OCI-LY7 (cell line): Measurements from ENCODE around the gene PRELID3B. TPM values are rescaled to one million over a fixed set of nuclear protein-coding genes. Genes with fewer than 3 reads are reported as not detected.

Experiments
- BruUV-seq: library from RNA; stranded (reverse); fragments of 400-500 nt; replicated peaks from 2 replicates; lab custom pipeline; 2021; lab: Mats Ljungman, UMichigan
- CTCF ChIA-PET: fragments of 300-600 bp; sonication (Branson Sonifier 250); formaldehyde crosslinking; loops from one replicate; lab custom pipeline; 2022; ENCODE audit warnings: antibody characterized with exemption; ENCODE audit not compliant: unreplicated experiment; lab: Charles Lee
- POLR2A ChIA-PET: fragments of 300-600 bp; sonication (Branson Sonifier 250); formaldehyde crosslinking; loops from one replicate; lab custom pipeline; 2022; ENCODE audit warnings: antibody characterized with exemption; lab: Charles Lee
- DNase-seq: peaks from one replicate; pipeline ENCODE4 v3.0.0-alpha.2; 2015; ENCODE audit warnings: low spot score
- H2AFZ ChIP-seq: fragments of 200-600 bp; sonication (generic), shearing (Covaris generic); 2 replicates; pipeline ENCODE4 v1.6.1; 2014; ENCODE audit warnings: mild to moderate bottlenecking, antibody characterized with exemption, low read length, moderate library complexity
- H3K27ac ChIP-seq: fragments of 200-600 bp; sonication (generic); 2 replicates; pipeline ENCODE4 v1.5.1; 2014; ENCODE audit warnings: mixed run types, low read depth, mild to moderate bottlenecking, moderate library complexity, low read length, inconsistent platforms; ENCODE audit not compliant: poor library complexity, severe bottlenecking
- H3K36me3 ChIP-seq: fragments of 200-600 bp; sonication (generic); 2 replicates; pipeline ENCODE4 v1.6.1; 2014; ENCODE audit warnings: mild to moderate bottlenecking, antibody characterized with exemption, low read length, moderate library complexity, mixed read lengths; ENCODE audit not compliant: insufficient read depth
- H3K4me1 ChIP-seq: fragments of 200-600 bp; sonication (generic); 2 replicates; pipeline ENCODE4 v1.5.1; 2014; ENCODE audit warnings: mild to moderate bottlenecking, low read length; ENCODE audit not compliant: insufficient read depth, poor library complexity, severe bottlenecking
- H3K4me2 ChIP-seq: fragments of 200-600 bp; sonication (generic); 2 replicates; pipeline ENCODE4 v1.6.1; 2014; ENCODE audit warnings: mild to moderate bottlenecking, low read length
- H3K4me3 ChIP-seq: fragments of 200-600 bp; sonication (generic); 2 replicates; pipeline ENCODE4 v1.5.1; 2014; ENCODE audit warnings: mild to moderate bottlenecking, low read depth, low read length; ENCODE audit not compliant: poor library complexity, severe bottlenecking
- H3K79me2 ChIP-seq: fragments of 200-600 bp; sonication (generic); 2 replicates; pipeline ENCODE4 v1.6.1; 2016; ENCODE audit warnings: low read depth, mild to moderate bottlenecking, low read length, moderate library complexity, mixed read lengths; ENCODE audit not compliant: insufficient read depth
- H3K9me2 ChIP-seq: fragments of 200-600 bp; sonication (generic); 2 replicates; pipeline ENCODE4 v1.6.1; 2016; ENCODE audit warnings: mild to moderate bottlenecking, low read length, mixed read lengths; ENCODE audit not compliant: insufficient read depth
- H3K9me3 ChIP-seq: fragments of 200-600 bp; sonication (generic); 2 replicates; pipeline ENCODE4 v1.6.1; 2014; ENCODE audit warnings: mild to moderate bottlenecking, mixed run types, low read length, mixed read lengths
- H4K20me1 ChIP-seq: fragments of 200-600 bp; sonication (generic); 2 replicates; pipeline ENCODE4 v1.6.1; 2014; ENCODE audit warnings: mild to moderate bottlenecking, antibody characterized with exemption, low read length, moderate library complexity, mixed read lengths; ENCODE audit not compliant: insufficient read depth
- CTCF ChIP-seq: fragments of 200-600 bp; sonication (generic); conservative IDR thresholded peaks from 2 replicates; pipeline ENCODE4 v1.5.1; 2014; ENCODE audit warnings: mild to moderate bottlenecking, antibody characterized with exemption, low read length, moderate library complexity, mixed read lengths
- EZH2phosphoT487 ChIP-seq: fragments of 200-600 bp; sonication (generic); IDR thresholded peaks from 2 replicates; pipeline ENCODE4 v1.6.1; 2018; ENCODE audit warnings: low read depth, borderline replicate concordance, mild to moderate bottlenecking, mixed run types, antibody characterized with exemption, low read length, moderate library complexity, mixed read lengths
- intact Hi-C: fragments of 100-400 bp; cut with micrococcal nuclease; formaldehyde crosslinking; loops from one replicate; pipeline ENCODE4 v1.10.0; 2022; ENCODE audit not compliant: unreplicated experiment
- total RNA-seq, 2 experiments: library from RNA; depleted of rRNA in 1 of 2; stranded (reverse); fragments of >200 nt in 1 of 2; shearing (Covaris generic) in 1 of 2; gene quantifications; 2 replicates each; pipeline ENCODE4 v1.2.3, GENCODE V29; 2014 to 2022

The PRELID3B gene
- total RNA-seq, 2 experiments from 2014 or later, result 99.4 to 119 TPM

DNA sequence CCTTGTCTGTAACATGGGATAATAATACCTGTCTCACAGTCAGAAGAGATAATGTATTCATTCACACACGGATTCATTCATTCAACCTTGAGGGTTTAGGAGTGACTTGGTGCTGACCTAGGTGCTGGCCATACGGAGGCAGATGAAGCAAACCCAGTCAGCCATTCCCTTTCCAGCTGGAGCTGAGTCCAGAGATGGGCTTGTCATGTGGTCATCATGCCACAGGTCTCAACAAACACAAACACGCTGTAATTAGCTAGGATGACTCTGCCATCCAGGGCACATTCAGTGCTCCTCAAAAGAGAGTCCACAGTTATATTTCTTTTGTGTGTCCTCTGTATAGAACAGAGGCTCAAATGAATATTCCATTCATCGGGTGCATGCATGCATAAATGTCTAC, 19.5 kb upstream of the PRELID3B start:
- intact Hi-C loops, result no loop called here

GRCh38 chr20:59055302-59055701, 12.7 kb upstream of the PRELID3B start:
- POLR2A ChIA-PET, result interaction anchor here (0.6 to 0.7 kb wide), 2 partner anchors 184 to 523 kb away, joined by 3 to 4 read pairs; no protein-coding TSS in a partner anchor
- CTCF ChIA-PET, result no interaction called here
- no peak overlapping the region for H2AFZ ChIP-seq
- no peak overlapping the region for H3K4me3 ChIP-seq
- peak; percentile 33 for DNase-seq
- H3K4me2 ChIP-seq, result no peak overlapping the region
- H3K27ac ChIP-seq, result no peak overlapping the region
- H3K9me3 ChIP-seq, result no peaks in the 10 kb centered on the region
- no peaks in the 10 kb centered on the region for H4K20me1 ChIP-seq
- TF ChIP-seq CTCF, result peak; percentile 72
- no peak for TF ChIP-seq EZH2phosphoT487
- no peaks in the 10 kb centered on the region for H3K9me2 ChIP-seq
- no peaks in the 10 kb centered on the region for H3K36me3 ChIP-seq
- BruUV-seq, result no TSS peak
- H3K4me1 ChIP-seq, result no peaks in the 10 kb centered on the region
- H3K79me2 ChIP-seq, result no peaks in the 10 kb centered on the region
- intact Hi-C loops, result no loop called here

More for the DNA sequence above, 19.5 kb upstream of the PRELID3B start:
- H3K9me3 ChIP-seq, result no peaks in the 10 kb centered on the region
- no peak overlapping the region for H3K4me2 ChIP-seq
- CTCF ChIA-PET, result no interaction called here
- no peaks in the 10 kb centered on the region for H3K9me2 ChIP-seq
- no peak overlapping the region for H2AFZ ChIP-seq
- POLR2A ChIA-PET, result interaction anchor here (0.7 to 1.8 kb wide), 2 partner anchors 19 to 935 kb away, joined by 4 to 6 read pairs; partner anchors contain the start of gene PRELID3B
- TF ChIP-seq EZH2phosphoT487 (no peak), CTCF (no peak)
- H3K4me3 ChIP-seq, result no peak overlapping the region
- H3K36me3 ChIP-seq, result no peaks in the 10 kb centered on the region
- no TSS peak for BruUV-seq
- no peak overlapping the region for H3K27ac ChIP-seq
- H4K20me1 ChIP-seq, result no peaks in the 10 kb centered on the region
- no peak for DNase-seq
- no peaks in the 10 kb centered on the region for H3K4me1 ChIP-seq
- H3K79me2 ChIP-seq, result no peaks in the 10 kb centered on the region; the same call in 1 of the 2 replicates

- Histone ChIP-seq H3K4me1 (no peaks in the 10 kb centered on the region), H4K20me1 (no peaks in the 10 kb centered on the region), H2AFZ (no peak overlapping the region), H3K4me2 (no peak overlapping the region), H3K27ac (no peak overlapping the region), H3K79me2 (no peaks in the 10 kb centered on the region), H3K4me3 (no peak overlapping the region), H3K9me3 (no peaks in the 10 kb centered on the region), H3K9me2 (no peaks in the 10 kb centered on the region), H3K36me3 (no peaks in the 10 kb centered on the region)
- TF ChIP-seq CTCF, result no peak
- TF ChIP-seq EZH2phosphoT487, result no peak
- intact Hi-C loops, result no loop called here
- POLR2A ChIA-PET, result interaction anchor here (0.6 kb wide), 1 partner anchor 143 kb away, joined by 3 read pairs; no protein-coding TSS in a partner anchor
- BruUV-seq, result no TSS peak
- CTCF ChIA-PET, result no interaction called here
- DNase-seq, result no peak
Measured at GRCh38 chr20:59051666-59052185, 9.1 kb upstream of the PRELID3B start.
